HG03460 (cell line): ENCODE results near the gene RBL2.
"Not testable (repeated sequence)": the region's sequence is repeated elsewhere in the genome, so short reads cannot be mapped to it uniquely, and the experiment has no call there.

Experiments
- ATAC-seq: cut with Tn5 transposase; IDR thresholded peaks from one replicate; pipeline ENCODE4 v1.9.1; 2021; ENCODE audit not compliant: unreplicated experiment

Gene RBL2

GRCh38 chr16:53529513-53529912, 95.2 kb downstream of the RBL2 start:
- ATAC-seq: no peak

GRCh38 chr16:53530046-53530445, 95.8 kb downstream of the RBL2 start:
- ATAC-seq: no peak

GRCh38 chr16:53530741-53531140, 96.5 kb downstream of the RBL2 start:
- ATAC-seq: no peak

GRCh38 chr16:53534206-53534605, 99.9 kb downstream of the RBL2 start:
- no peak for ATAC-seq

- no peak for ATAC-seq
These were observed 103.4 kb downstream of the RBL2 start for GRCh38 chr16:53537626-53538025.

- not testable (repeated sequence) for ATAC-seq
These were observed 105.1 kb downstream of the RBL2 start for GRCh38 chr16:53539346-53539745.

GRCh38 chr16:53539759-53540718, 105.8 kb downstream of the RBL2 start:
- not testable (repeated sequence) for ATAC-seq
